ENCODE results near the gene IL13.

The IL13 gene

DNA sequence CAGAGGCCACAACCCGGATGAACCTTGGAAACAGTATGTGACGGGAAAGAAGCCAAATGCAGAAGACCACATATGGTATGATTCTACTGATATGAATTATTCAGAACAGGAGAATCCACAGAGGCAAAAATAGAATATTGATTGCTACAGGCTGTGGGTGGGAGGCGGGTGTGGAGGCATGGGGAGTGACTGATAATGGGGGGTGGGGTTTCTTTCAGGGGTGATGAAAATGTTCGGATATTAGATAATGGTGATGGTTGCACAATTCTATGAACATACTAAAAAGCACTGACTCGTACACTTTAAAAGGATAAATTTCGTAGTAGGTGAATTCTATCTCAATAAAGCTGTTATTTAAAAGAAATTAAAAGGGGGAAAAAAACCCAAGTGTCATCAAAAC, 26.5 kb downstream of the IL13 start:
- H3K4me3 ChIP-seq (ENCODE audit: low read depth in 1 of 2, low read length in 1 of 2): no peak overlapping the region
- no peaks in the 10 kb centered on the region for H3K9me3 ChIP-seq
- TF ChIP-seq, protein P1, sequence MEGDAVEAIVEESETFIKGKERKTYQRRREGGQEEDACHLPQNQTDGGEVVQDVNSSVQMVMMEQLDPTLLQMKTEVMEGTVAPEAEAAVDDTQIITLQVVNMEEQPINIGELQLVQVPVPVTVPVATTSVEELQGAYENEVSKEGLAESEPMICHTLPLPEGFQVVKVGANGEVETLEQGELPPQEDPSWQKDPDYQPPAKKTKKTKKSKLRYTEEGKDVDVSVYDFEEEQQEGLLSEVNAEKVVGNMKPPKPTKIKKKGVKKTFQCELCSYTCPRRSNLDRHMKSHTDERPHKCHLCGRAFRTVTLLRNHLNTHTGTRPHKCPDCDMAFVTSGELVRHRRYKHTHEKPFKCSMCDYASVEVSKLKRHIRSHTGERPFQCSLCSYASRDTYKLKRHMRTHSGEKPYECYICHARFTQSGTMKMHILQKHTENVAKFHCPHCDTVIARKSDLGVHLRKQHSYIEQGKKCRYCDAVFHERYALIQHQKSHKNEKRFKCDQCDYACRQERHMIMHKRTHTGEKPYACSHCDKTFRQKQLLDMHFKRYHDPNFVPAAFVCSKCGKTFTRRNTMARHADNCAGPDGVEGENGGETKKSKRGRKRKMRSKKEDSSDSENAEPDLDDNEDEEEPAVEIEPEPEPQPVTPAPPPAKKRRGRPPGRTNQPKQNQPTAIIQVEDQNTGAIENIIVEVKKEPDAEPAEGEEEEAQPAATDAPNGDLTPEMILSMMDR (IDR thresholded peaks at IDR 0.05): no peak
- no peaks in the 10 kb centered on the region for H3K36me3 ChIP-seq
- no peak overlapping the region for H3K27ac ChIP-seq
- peaks cover 7% of the 10 kb centered on the region for H3K27me3 ChIP-seq
- no peaks in the 10 kb centered on the region for H3K4me1 ChIP-seq (ENCODE audit: control insufficient read depth in 1 of 2, insufficient read depth in 1 of 2, low read depth in 1 of 2, low read length in 1 of 2)

DNA sequence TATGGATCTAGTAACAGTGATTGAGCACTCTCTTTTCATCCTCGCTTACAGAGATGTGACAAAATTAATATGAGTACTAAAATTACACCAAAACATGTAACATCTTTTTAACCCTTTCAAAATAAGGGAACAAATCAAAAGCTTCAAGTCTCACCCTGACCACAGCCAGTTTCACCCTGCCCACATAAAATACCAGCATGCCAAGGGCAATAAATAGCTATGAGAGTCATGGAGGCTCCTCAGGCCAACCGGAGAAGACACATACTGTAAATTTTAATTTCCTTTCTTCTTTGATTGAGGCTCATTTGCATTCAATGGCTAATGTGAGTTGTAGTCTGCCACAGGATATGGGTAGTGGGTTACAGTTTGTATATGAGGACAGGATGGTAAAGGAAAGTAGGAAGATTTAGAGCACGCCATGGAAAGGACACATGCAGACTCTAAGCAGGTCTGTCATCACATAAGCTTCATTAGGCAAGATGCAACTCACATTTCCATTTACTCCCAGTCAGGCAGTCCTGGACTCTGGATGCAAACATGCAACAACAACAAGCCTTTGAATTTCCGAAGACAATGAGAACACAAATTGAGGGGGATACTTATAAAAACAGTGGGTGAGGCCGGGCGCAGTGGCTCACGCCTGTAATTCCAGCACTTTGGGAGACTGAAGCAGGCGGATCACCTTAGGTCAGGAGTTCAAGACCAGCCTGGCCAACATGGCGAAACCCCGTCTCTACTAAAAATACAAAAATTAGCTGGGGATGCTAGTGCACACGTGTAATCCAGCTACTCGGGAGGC, 27.1 kb downstream of the IL13 start:
- no peak overlapping the region for H3K27ac ChIP-seq
- H3K4me1 ChIP-seq (ENCODE audit: control insufficient read depth in 1 of 2, insufficient read depth in 1 of 2, low read depth in 1 of 2, low read length in 1 of 2): no peaks in the 10 kb centered on the region
- no peaks in the 10 kb centered on the region for H3K9me3 ChIP-seq
- TF ChIP-seq, protein P1 (IDR thresholded peaks at IDR 0.05): no peak
- H3K36me3 ChIP-seq: no peaks in the 10 kb centered on the region
- H3K4me3 ChIP-seq (ENCODE audit: low read depth in 1 of 2, low read length in 1 of 2): no peak overlapping the region
- peaks cover 7% of the 10 kb centered on the region for H3K27me3 ChIP-seq

DNA sequence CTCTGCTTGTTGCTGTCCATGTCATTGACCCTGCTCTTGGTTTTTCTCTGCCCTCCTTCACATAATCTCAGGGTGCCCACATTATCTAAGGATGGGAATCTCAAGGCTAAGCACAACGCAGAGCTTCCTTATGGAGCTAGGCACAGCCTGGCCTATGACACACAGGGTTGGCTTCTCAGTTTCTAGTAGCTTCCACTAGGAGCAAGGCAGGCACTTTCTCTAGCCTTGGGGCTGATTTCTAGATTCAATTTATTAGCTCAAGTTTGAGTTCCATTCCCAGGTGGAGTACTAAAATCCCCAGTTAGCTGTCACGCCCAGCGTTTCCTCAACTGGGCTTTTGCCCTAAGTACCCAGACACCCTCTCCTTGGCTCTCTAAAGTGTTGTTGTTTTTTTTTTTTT, 28.2 kb downstream of the IL13 start:
- peaks cover 7% of the 10 kb centered on the region for H3K27me3 ChIP-seq
- no peaks in the 10 kb centered on the region for H3K9me3 ChIP-seq
- H3K27ac ChIP-seq: no peak overlapping the region
- no peaks in the 10 kb centered on the region for H3K36me3 ChIP-seq
- TF ChIP-seq, protein P1 (IDR thresholded peaks at IDR 0.05): no peak
- H3K4me1 ChIP-seq (ENCODE audit: control insufficient read depth in 1 of 2, insufficient read depth in 1 of 2, low read depth in 1 of 2, low read length in 1 of 2): no peaks in the 10 kb centered on the region
- no peak overlapping the region for H3K4me3 ChIP-seq (ENCODE audit: low read depth in 1 of 2, low read length in 1 of 2)

DNA sequence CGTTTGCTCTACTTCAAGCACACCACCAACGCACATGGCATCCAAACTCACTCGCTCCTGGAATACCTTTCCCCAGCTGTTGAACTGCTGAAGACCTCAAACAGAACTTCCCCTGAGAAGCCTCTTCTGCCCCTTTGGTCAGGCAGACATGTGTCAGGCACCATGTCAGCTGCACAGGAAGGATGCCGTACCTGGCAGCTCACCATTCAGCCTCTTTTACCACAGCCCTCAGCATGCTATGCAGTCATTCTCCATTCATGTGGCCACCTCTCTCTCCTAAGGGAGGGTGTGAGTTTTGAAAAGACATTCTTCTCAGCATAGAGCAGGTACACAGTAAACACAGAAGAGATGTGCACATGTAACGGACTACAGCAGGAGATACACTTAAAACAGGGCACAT, 30.0 kb downstream of the IL13 start:
- no peak overlapping the region for H3K4me3 ChIP-seq (ENCODE audit: low read depth in 1 of 2, low read length in 1 of 2)
- H3K4me1 ChIP-seq (ENCODE audit: control insufficient read depth in 1 of 2, insufficient read depth in 1 of 2, low read depth in 1 of 2, low read length in 1 of 2): no peaks in the 10 kb centered on the region
- H3K27me3 ChIP-seq: peaks cover 7% of the 10 kb centered on the region
- no peaks in the 10 kb centered on the region for H3K36me3 ChIP-seq
- no peaks in the 10 kb centered on the region for H3K9me3 ChIP-seq
- no peak overlapping the region for H3K27ac ChIP-seq
- TF ChIP-seq, protein P1 (IDR thresholded peaks at IDR 0.05): no peak

DNA sequence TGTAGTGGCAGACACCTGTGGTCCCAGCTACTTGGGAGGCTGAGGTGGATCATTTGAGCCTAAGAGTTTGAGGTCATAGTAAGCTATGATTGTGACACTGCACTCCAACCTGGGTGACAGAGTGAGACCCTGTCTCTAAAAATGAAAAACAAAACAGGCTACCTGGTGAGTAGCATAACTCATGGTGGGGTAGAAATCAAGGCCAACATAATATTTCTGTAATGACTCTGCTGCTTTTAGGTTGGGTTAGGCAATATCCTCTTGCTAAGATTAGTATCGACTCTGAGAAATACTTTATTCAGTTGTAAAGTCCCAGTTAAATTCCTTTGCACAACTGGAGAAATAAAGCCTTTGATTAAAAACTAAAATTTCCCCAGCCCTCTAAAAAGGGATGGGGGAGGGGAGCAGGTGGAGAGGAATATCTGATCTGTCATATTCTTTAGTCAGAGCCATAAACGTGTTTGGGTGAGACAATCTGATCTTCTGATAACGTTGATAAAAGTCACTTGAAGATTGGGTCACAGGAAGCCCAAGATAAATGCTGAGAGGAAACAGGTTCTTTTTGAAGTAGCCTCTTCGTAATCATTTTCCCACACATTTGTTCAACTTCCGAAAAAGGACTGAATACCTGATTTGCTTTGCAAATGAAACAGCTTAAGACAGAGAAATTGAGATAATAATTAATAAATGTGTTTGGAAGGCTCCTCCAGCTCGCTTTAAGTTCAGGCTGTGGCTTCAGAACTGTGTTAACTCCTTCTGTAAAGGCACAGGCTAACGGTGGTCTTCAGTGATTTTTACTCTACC, 30.8 kb downstream of the IL13 start:
- Histone ChIP-seq H3K36me3 (no peaks in the 10 kb centered on the region), H3K27ac (no peak overlapping the region), H3K4me3 (ENCODE audit: low read depth in 1 of 2, low read length in 1 of 2) (no peak overlapping the region), H3K27me3 (peaks cover 7% of the 10 kb centered on the region), H3K4me1 (ENCODE audit: control insufficient read depth in 1 of 2, insufficient read depth in 1 of 2, low read depth in 1 of 2, low read length in 1 of 2) (no peaks in the 10 kb centered on the region), H3K9me3 (no peaks in the 10 kb centered on the region)
- TF ChIP-seq, protein P1 (IDR thresholded peaks at IDR 0.05): no peak

Measured in neutrophil (primary cell).